NCI-H1048 (cell line): ENCODE results near the gene PKP4.

Source experiments
- DNase-seq: peaks from one replicate; lab custom pipeline; 2025; lab: John Stamatoyannopoulos, UW

Gene PKP4

GRCh38 chr2:158651358-158652057, 194.8 kb downstream of the PKP4 start:
- DNase-seq: no peak

- no peak for DNase-seq
Observed at GRCh38 chr2:158655628-158656027, 198.9 kb downstream of the PKP4 start.

GRCh38 chr2:158656492-158657229, 199.9 kb downstream of the PKP4 start:
- no peak for DNase-seq

- no peak for DNase-seq
Observed at GRCh38 chr2:158658396-158658795, 201.6 kb downstream of the PKP4 start.

GRCh38 chr2:158659483-158659882, 202.7 kb downstream of the PKP4 start:
- no peak for DNase-seq

- DNase-seq: no peak
Observed at GRCh38 chr2:158661231-158661630, 204.5 kb downstream of the PKP4 start.

- DNase-seq: no peak
Observed at GRCh38 chr2:158662421-158662820, 205.7 kb downstream of the PKP4 start.

GRCh38 chr2:158663796-158664195, 207.0 kb downstream of the PKP4 start:
- no peak for DNase-seq

- no peak for DNase-seq
Observed at GRCh38 chr2:158664987-158665386, 208.2 kb downstream of the PKP4 start.

GRCh38 chr2:158665536-158666302, 209.0 kb downstream of the PKP4 start:
- DNase-seq: no peak

- DNase-seq: no peak
Observed at GRCh38 chr2:158666969-158667368, 210.2 kb downstream of the PKP4 start.

- DNase-seq: no peak
Observed at GRCh38 chr2:158667586-158667985, 210.8 kb downstream of the PKP4 start.

GRCh38 chr2:158668001-158668765, 211.4 kb downstream of the PKP4 start:
- DNase-seq: no peak

- no peak for DNase-seq
Observed at GRCh38 chr2:158670292-158670691, 213.5 kb downstream of the PKP4 start.

- DNase-seq: no peak
Observed at GRCh38 chr2:158671360-158672245, 214.9 kb downstream of the PKP4 start.

- no peak for DNase-seq
Observed at GRCh38 chr2:158676295-158676694, 219.5 kb downstream of the PKP4 start.

- DNase-seq: no peak
Observed at GRCh38 chr2:158676696-158677095, 219.9 kb downstream of the PKP4 start.

- no peak for DNase-seq
Observed at GRCh38 chr2:158677542-158677941, 220.8 kb downstream of the PKP4 start.

GRCh38 chr2:158681816-158682215, 225.1 kb downstream of the PKP4 start:
- no peak for DNase-seq

GRCh38 chr2:158685646-158686045, 228.9 kb downstream of the PKP4 start:
- no peak for DNase-seq

- no peak for DNase-seq
Observed at GRCh38 chr2:158686210-158686691, 229.5 kb downstream of the PKP4 start.
